GM18517 (cell line): ENCODE data around the gene MAP7D3.
"Not testable (repeated sequence)": the region's sequence is repeated elsewhere in the genome, so short reads cannot be mapped to it uniquely, and the experiment has no call there.

Source experiments
- ATAC-seq: cut with Tn5 transposase; IDR thresholded peaks from one replicate; pipeline ENCODE4 v1.9.1; 2021; ENCODE audit warnings: mild to moderate bottlenecking, moderate library complexity; ENCODE audit not compliant: unreplicated experiment

The MAP7D3 gene

GRCh38 chrX:136250191-136251040 lies 784 bp downstream of the MAP7D3 start:
- ATAC-seq = peak; percentile 34

- ATAC-seq = no peak
Measured at GRCh38 chrX:136246201-136246600, 5.0 kb downstream of the MAP7D3 start.

GRCh38 chrX:136237849-136238248 lies 13.4 kb downstream of the MAP7D3 start:
- ATAC-seq = not testable (repeated sequence)

- ATAC-seq = no peak
Measured at GRCh38 chrX:136237074-136237473, 14.1 kb downstream of the MAP7D3 start.

GRCh38 chrX:136228839-136229207 lies 22.4 kb downstream of the MAP7D3 start:
- ATAC-seq = peak; percentile 48

DNA sequence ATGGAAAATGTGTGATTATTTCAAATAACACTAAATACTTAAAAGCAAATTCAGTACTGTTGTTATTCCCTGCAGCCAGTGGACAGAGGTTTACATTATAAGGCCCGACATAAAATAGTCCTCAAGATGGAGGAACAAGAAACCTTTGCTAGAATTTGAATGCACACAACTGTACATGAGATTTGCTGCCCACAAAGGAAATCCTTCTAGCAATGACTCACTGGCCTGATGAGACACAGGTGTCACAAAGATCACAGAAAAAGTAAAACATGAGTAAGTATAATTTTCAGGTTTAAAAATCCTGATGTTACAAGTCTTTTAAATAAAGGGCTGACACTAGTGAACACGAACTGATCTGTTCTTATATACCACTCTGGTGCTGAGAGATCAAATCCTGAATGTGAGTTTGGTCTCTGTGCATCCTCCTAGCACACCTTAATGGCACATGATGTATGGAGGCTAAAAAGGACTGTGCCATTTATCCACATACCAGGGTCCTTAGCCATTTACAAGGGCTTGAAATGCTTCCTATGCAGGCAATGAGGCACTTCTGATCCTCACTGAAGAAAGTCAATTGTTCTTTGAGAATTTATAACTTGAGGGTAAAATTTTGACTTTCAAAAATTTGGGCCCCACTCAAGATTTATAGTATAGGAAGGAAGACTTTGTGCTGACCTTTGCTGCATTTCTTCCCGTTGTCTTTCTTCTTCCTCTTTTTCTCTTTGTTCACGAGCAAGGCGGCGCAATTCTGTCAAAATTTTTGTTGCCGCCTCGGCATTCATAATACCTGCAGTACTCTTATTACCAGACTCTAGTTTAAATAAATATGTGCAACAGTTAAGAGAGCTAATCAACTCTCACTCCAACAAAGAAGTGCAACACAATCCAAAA lies 23.0 kb downstream of the MAP7D3 start:
- no peak for ATAC-seq

DNA sequence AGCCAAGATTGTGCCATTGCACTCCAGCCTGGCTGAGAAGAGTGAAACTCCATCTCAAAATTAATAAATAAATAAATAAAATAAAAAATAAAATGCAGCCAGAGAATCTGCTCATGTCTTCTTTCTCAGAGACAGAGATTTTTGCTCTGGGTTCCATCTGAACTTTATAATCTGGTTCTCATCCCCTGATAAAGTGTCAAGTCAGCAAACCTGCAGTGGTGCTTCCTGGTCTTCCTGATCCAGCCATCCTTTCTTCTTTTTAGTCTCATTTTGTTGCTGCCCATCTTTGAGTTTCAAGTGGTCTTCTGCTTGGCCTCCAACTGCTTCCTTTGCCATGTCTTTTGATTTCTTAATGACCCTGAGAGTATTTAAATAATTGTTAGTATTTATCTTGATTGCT lies 24.1 kb downstream of the MAP7D3 start:
- no peak for ATAC-seq

- ATAC-seq = no peak
Measured at GRCh38 chrX:136221851-136222513, 29.2 kb downstream of the MAP7D3 start.

GRCh38 chrX:136220951-136221350 lies 30.2 kb downstream of the MAP7D3 start:
- ATAC-seq = no peak

DNA sequence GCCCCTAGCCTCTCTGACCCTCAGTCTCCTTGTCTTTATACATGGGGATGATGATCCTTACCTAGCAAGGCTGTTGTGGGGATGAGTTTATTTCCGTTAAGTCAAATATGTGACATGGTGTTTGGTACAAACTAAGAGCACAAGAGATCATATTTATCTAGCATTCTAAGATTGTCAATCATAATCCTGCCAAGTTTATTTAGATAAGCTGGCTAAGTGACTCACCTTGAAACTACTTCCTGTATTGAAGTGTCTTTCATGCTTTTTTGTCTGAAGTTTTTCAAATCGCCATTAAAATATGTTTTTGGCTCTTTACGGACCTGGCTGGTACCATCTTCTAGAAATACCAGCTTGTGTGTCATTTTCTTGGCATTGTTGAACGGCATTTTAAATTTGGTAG lies 30.7 kb downstream of the MAP7D3 start:
- no peak for ATAC-seq

GRCh38 chrX:136219893-136220292 lies 31.3 kb downstream of the MAP7D3 start:
- no peak for ATAC-seq

DNA sequence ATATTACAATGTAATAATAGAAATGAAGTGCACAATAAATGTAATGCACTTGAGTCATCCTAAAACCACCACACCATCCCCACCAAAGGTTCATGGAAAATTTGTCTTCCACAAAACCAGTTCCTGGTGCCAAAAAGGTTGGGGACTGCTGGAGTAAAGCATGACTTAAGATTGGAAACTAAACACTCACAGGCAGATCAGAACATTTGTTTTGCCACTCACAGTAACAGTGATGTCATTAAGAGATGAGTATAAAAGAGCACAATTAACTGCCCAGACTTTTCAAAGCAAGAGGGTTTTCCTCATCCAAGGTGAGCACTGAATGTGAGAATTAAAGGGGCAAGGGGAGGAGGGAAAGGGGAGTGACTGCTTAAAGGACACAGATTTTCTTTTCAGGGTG lies 35.6 kb downstream of the MAP7D3 start:
- ATAC-seq = no peak

- no peak for ATAC-seq
Measured at GRCh38 chrX:136214551-136214950, 36.6 kb downstream of the MAP7D3 start.

DNA sequence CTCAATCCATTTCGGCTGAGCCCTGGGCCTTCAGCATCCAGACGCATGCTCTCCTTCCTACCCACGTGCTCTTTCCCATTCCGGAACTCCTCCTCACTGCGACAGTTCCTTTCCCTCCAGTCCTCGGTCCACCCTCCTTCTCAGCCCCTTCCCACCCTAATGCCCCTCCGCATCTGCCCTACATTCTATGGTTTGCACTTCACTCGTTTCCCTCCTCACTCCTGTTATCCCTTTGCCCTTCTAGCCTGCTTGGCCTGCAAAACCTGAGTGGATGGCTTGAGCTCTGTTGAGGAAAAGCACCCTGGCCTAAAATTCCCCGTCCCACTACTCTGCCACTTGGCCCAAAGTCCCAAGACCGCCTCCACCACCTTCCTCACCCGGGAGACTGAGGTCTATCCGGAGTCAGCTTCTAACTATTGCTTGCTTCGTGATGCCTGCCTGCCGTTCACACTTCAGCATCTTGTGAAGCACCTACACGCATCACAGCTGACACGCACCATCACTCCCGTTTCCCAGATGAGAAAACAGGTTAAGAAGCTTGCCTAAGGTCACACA lies 38.6 kb downstream of the MAP7D3 start:
- ATAC-seq = no peak

DNA sequence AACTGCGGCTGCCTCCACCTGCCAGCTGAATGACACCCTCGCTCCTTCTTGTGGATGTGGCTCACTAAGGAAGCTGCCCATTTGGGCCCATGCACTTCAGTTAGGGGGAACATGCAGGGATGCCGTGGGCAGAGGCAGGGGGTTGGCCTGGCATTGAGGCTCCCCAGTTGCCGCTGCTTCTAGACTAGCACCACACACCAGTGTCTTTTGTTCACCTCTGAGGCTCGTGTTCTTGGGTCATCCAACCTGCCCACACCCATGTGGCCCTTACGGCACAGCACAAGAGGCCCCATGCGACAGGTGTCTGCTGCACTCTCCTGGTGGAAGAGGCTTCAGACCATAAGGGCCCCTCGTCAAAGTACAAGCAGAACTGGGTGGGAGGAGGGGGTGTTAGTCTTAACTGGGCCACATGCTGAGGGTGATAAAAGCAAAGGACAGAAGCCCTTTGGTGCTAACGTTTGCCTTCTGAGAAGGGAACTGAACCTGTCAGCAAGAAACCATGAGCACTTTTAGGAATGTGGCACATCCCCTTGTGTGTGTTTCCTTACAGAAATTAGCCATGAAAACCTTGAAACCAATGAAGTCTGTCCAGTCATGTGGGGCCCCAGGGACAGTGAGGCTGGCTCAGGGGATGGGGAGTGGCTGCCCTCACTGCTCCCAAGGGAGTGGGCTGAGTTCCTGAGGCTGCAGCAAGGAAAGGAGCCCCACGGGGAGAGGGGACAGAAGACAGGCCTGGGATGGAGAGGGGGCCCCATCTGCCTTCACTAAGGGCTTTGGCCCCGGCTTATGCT lies 39.2 kb downstream of the MAP7D3 start:
- ATAC-seq = no peak

- no peak for ATAC-seq
Measured at GRCh38 chrX:136210806-136211205, 40.4 kb downstream of the MAP7D3 start.

GRCh38 chrX:136210243-136210642 lies 41.0 kb downstream of the MAP7D3 start:
- ATAC-seq = no peak

GRCh38 chrX:136209751-136210150 lies 41.4 kb downstream of the MAP7D3 start:
- no peak for ATAC-seq

DNA sequence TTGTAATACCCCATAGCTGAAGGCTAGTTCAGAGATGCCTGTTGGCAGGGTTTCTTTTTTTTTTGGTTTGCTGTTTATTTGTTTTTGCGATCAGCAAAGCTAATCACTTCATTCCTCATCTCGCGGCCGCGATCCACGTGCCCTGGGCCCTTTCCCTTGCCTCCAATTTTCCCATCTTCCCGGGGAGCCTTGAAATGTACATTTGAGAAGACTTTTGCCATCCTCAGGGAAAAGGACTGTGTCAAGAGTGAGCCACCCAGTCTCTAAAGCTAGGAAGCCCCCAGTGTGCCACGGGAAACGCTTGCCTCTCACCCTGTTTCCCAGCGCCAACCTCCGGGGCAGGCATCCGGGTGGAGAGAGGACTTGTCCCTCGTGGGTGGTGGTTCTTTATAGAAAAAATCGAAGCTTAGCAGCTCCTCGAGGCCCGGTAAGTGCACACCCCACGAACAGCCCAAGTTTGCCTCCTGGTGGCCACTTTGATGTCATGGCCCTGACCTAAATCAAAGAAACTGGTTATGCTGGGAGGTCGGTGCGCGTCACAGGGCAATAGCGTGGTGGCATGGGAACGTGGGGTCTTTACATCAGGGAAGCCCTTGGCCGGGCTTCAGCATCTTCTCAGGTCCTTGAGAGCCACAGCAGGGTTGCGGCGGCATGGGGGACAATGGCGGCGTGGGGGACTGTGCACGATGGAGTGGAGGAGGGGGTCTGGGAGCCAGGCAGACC lies 42.0 kb downstream of the MAP7D3 start:
- ATAC-seq = no peak

- ATAC-seq = no peak
Measured at GRCh38 chrX:136207546-136207945, 43.7 kb downstream of the MAP7D3 start.
